Neuron (in vitro differentiated cells): ENCODE data around the gene BAHCC1.
A peak's percentile ranks its signal among the peaks of the same experiment; 100 is the strongest.

Experiments used
- H2AFZ ChIP-seq: one replicate; pipeline ENCODE4 v1.6.1; 2013; ENCODE audit warnings: low read depth, mild to moderate bottlenecking, inconsistent platforms, low read length, moderate library complexity
- H3K27me3 ChIP-seq: one replicate; pipeline ENCODE4 v1.6.1; 2013; ENCODE audit warnings: low read length; ENCODE audit not compliant: insufficient read depth
- H3K36me3 ChIP-seq: one replicate; pipeline ENCODE4 v1.6.1; 2013; ENCODE audit warnings: low read length; ENCODE audit not compliant: insufficient read depth
- H3K4me1 ChIP-seq: one replicate; pipeline ENCODE4 v1.6.1; 2013; ENCODE audit warnings: low read length; ENCODE audit not compliant: insufficient read depth
- H3K4me3 ChIP-seq: 2 replicates; pipeline ENCODE4 v1.5.1; 2013; ENCODE audit warnings: mild to moderate bottlenecking, low read length, moderate library complexity
- H3K9me3 ChIP-seq: one replicate; pipeline ENCODE4 v1.6.1; 2013; ENCODE audit warnings: low read length

The BAHCC1 gene

GRCh38 chr17:81393684-81394376 lies 1.4 kb upstream of the BAHCC1 start:
- H3K27me3 ChIP-seq: no peaks in the 10 kb centered on the region
- H3K9me3 ChIP-seq: no peaks in the 10 kb centered on the region
- H3K4me1 ChIP-seq: peaks cover 58% of the 10 kb centered on the region
- peak overlapping the region; percentile 69 for H3K4me3 ChIP-seq
- H3K36me3 ChIP-seq: peaks cover 4% of the 10 kb centered on the region
- no peak overlapping the region for H2AFZ ChIP-seq

- Histone ChIP-seq H3K36me3 (peaks cover 4% of the 10 kb centered on the region), H3K4me3 (peak overlapping the region; percentile 44), H3K27me3 (no peaks in the 10 kb centered on the region), H3K9me3 (no peaks in the 10 kb centered on the region), H2AFZ (no peak overlapping the region), H3K4me1 (peaks cover 54% of the 10 kb centered on the region)
These were observed 808 bp upstream of the BAHCC1 start for GRCh38 chr17:81394377-81394920.

- H3K9me3 ChIP-seq: no peaks in the 10 kb centered on the region
- peak overlapping the region; percentile 62 for H3K4me3 ChIP-seq
- no peaks in the 10 kb centered on the region for H3K27me3 ChIP-seq
- H3K4me1 ChIP-seq: peaks cover 47% of the 10 kb centered on the region
- H2AFZ ChIP-seq: no peak overlapping the region
- peaks cover 4% of the 10 kb centered on the region for H3K36me3 ChIP-seq
These were observed 482 bp downstream of the BAHCC1 start for GRCh38 chr17:81395600-81396277.

- Histone ChIP-seq H3K4me3 (peak overlapping the region; percentile 62), H3K9me3 (no peaks in the 10 kb centered on the region), H2AFZ (no peak overlapping the region), H3K4me1 (peaks cover 47% of the 10 kb centered on the region), H3K36me3 (peaks cover 3% of the 10 kb centered on the region), H3K27me3 (no peaks in the 10 kb centered on the region)
These were observed 1.0 kb downstream of the BAHCC1 start for GRCh38 chr17:81396278-81396721.

- no peaks in the 10 kb centered on the region for H3K36me3 ChIP-seq
- no peaks in the 10 kb centered on the region for H3K27me3 ChIP-seq
- H3K9me3 ChIP-seq: no peaks in the 10 kb centered on the region
- H2AFZ ChIP-seq: no peak overlapping the region
- peaks cover 47% of the 10 kb centered on the region for H3K4me1 ChIP-seq
- peak overlapping the region; percentile 62 for H3K4me3 ChIP-seq
These were observed 1.6 kb downstream of the BAHCC1 start for GRCh38 chr17:81396722-81397313.

DNA sequence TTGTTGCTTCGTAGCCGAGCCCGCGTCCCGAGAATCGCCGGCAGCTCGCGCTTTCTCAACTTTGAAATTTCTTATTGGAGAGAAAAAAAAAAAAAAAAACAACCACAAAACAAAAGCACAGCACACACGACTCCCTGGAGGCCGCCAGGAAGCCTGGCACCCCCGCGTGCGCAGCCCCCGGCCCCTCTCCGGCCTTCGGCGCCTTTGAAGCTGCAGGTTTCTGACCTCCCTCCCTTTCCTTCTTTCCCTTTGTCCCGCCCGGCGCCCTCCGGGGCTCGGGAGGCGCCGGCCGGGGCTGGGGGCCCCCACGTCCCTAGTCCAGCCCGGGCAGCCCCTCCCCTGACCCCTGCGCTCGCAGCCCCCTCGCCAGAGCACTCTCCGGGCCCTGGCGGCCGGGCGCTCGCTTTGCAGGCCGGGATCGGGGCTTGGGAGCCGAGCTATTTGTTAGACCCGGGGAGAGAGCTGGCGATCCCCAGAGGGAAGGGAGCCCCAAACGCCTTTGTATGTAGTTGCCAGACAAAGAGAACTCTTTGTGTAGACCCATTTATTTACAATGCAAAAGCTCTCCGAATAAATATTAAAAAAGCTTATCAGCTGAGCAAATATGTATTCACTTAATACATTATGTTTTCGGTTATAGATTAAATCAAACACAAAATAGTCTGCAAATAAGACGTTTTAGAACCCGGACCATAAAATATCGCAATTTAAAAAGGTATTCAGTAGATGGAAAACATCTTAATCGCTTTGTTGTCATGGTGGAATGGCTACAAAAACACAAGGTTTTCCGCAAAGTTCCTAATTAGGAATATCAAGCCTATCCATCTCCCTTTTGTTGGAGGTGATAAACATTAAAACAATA lies 2.3 kb downstream of the BAHCC1 start:
- no peaks in the 10 kb centered on the region for H3K36me3 ChIP-seq
- H2AFZ ChIP-seq: no peak overlapping the region
- peaks cover 47% of the 10 kb centered on the region for H3K4me1 ChIP-seq
- H3K9me3 ChIP-seq: no peaks in the 10 kb centered on the region
- no peaks in the 10 kb centered on the region for H3K27me3 ChIP-seq
- peak overlapping the region; percentile 62 for H3K4me3 ChIP-seq

DNA sequence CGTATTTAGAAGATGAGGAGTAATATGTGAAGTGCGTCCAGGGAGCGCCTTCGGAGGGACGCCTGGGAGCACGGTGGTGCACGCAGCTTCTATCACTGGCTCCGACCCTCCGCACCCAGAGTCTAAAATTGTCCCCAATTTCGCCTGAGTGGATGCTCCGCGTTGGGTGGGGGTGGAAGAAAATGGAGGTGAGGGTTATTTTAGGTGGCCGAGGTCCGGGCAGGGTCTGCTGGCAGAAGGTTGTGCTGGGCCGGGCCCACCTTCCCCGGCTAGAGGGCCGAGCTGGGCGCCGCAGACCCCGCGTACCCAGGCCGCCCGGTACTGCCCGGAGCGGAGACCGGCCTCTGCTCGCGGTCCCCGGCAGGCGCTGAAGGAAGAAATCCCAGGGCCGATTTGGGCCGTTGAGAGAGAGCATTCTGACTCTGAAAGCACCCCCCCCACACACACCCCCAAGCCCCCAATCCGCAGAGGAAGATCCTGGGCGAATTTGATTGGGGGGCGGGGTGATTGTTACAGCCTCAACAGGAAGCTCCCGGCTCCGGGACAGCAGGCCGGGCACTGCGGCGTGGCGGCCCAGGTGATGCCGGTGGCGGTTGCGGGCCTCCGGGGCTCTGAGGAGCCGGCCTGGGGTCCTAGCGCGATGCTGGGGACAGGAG lies 3.0 kb downstream of the BAHCC1 start:
- peak overlapping the region; percentile 62 for H3K4me3 ChIP-seq
- H3K4me1 ChIP-seq: peaks cover 52% of the 10 kb centered on the region
- no peak overlapping the region for H2AFZ ChIP-seq
- no peaks in the 10 kb centered on the region for H3K9me3 ChIP-seq
- no peaks in the 10 kb centered on the region for H3K36me3 ChIP-seq
- H3K27me3 ChIP-seq: no peaks in the 10 kb centered on the region

- no peak overlapping the region for H2AFZ ChIP-seq
- H3K36me3 ChIP-seq: no peaks in the 10 kb centered on the region
- H3K27me3 ChIP-seq: no peaks in the 10 kb centered on the region
- peak overlapping the region; percentile 62 for H3K4me3 ChIP-seq
- H3K4me1 ChIP-seq: peaks cover 52% of the 10 kb centered on the region
- H3K9me3 ChIP-seq: no peaks in the 10 kb centered on the region
These were observed 3.7 kb downstream of the BAHCC1 start for GRCh38 chr17:81398832-81399411.

- Histone ChIP-seq H3K9me3 (no peaks in the 10 kb centered on the region), H3K4me3 (peak overlapping the region; percentile 65), H2AFZ (no peak overlapping the region), H3K36me3 (no peaks in the 10 kb centered on the region), H3K27me3 (no peaks in the 10 kb centered on the region), H3K4me1 (peaks cover 46% of the 10 kb centered on the region)
These were observed 4.4 kb downstream of the BAHCC1 start for GRCh38 chr17:81399481-81400153.

DNA sequence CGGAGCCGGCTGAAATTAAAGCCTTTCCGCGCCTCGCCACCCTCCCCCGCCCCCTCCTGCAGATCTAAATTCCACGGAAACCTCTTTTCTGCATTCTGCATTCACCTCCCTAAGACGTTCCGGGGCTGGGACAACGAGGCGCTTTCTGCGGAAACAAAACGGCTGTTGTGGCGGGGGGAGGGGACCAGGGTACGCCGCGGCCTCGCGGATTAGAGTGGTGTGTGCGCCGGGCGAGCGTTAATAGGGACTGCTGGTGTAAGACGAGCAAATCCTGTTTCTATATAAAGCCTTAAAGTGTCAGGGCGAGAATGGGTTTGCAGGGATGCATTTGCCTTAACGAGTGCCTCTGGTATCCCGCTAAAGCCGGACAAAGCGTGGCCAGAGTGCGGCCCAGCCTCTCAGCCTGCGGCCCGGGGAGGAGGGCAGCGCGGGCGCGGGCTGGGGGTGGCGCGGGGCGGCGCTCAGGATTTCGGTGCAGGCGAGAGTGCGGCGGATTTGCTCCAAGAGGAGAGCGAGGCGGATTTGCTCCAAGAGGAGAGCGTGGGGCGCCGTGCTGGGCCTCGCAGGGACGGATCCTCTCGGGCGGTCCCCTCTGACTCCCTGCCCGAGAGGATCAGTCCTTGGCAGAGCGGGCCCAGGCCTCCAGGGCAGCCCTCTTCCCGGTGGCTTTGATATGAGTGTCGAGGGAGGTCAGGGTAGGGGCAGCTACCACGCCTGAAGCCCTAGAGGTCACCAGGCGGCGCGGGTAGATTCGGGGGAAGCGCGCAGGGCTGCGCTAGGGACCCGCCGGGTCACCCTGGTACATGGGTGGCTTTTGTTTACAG lies 5.1 kb downstream of the BAHCC1 start:
- Histone ChIP-seq H3K27me3 (no peaks in the 10 kb centered on the region), H3K36me3 (no peaks in the 10 kb centered on the region), H3K4me1 (peaks cover 42% of the 10 kb centered on the region), H3K4me3 (peak overlapping the region; percentile 65), H2AFZ (peak overlapping the region; percentile 64), H3K9me3 (no peaks in the 10 kb centered on the region)
